Measurements from ENCODE around the gene TNS1. TPM values are rescaled to one million over a fixed set of nuclear protein-coding genes. Genes with fewer than 3 reads are reported as not detected.

TNS1 gene
- total and polyA plus RNA-seq, 2 donors (not counting 1 experiment from before 2014, with no cell fraction given): 0.10 to 0.86 TPM

DNA sequence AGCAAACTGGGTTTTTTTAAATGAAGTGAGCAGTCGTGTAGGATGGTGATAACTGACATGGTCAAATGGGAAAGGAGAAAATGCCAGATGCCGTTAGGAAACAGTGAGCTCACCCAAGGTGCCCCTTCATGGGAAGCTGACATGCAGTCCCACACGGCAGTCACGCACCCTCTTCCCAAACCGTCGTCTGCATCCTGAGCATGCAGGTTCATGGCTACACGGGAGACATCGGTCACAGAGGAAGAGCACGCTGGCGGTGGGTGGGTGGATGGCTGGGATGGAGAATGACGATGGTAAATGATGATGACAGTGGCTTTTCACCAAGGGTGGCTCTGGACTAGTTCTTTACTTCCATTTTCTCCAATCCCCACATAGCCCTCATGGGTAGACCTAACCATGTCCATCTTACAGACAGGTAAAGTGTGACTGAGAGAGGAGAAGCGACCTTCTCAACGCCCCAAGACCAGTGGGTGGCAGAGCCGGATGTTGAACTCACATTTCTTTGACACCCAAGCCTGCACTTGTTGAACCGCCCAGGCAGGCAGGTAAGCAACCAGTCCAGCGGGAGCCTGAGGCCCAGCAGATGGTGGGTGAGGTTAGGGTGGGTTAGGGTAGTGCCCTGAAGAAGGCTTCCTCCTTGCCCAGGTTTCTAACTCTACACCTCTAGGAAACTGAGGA, 44.5 kb downstream of the TNS1 start:
- Mint-ChIP-seq H3K27me3 (peaks cover 5% of the 10 kb centered on the region), H3K4me1 (no peaks in the 10 kb centered on the region), H3K9me3 (ENCODE audit: insufficient read depth) (no peaks in the 10 kb centered on the region), H3K27ac (no peak overlapping the region), H3K4me3 (no peak overlapping the region)
- ChIA-PET CTCF (no interaction called here), POLR2A (no interaction called here)
- no peaks in the 10 kb centered on the region for H4K20me1 ChIP-seq (ENCODE audit: control insufficient read depth, insufficient read depth, low read length, poor library complexity, severe bottlenecking)
- H3K9ac ChIP-seq (ENCODE audit: low read length): no peak overlapping the region
- H3K79me2 ChIP-seq (ENCODE audit: control insufficient read depth, insufficient read depth, low read length): no peaks in the 10 kb centered on the region
- peaks cover 0 to 6% (median under 1%) of the 10 kb centered on the region in 4 experiments for H3K27me3 ChIP-seq (replicated peaks in 1 of 4; ENCODE audit: control extremely low read depth in 1 of 4, control insufficient read depth in 3 of 4, insufficient read depth in 4 of 4, low read length in 3 of 4)
- H2AFZ ChIP-seq (ENCODE audit: insufficient read depth, low read depth, low read length, poor library complexity, severe bottlenecking): no peak overlapping the region
- DNase-seq (no peak), ATAC-seq (ENCODE audit: low read depth) (no peak)
- H3K9me3 ChIP-seq (ENCODE audit: control extremely low read depth in 1 of 3, control insufficient read depth in 2 of 3, insufficient read depth in 1 of 3, low read length in 2 of 3): no peaks in the 10 kb centered on the region
- WGBS (ENCODE audit: insufficient coverage): 91% methylated on average over 12 of the region's 16 CpGs
- no peaks in the 10 kb centered on the region for H3K4me1 ChIP-seq (ENCODE audit: control insufficient read depth in 2 of 2, insufficient read depth in 2 of 2, low read length in 2 of 2)
- no peaks in the 10 kb centered on the region for H3K36me3 ChIP-seq (replicated peaks in 1 of 2; ENCODE audit: control extremely low read depth in 1 of 2, control insufficient read depth in 1 of 2, extremely low read depth in 1 of 2, insufficient read depth in 2 of 2, low read length in 1 of 2)
- H3K27ac ChIP-seq (ENCODE audit: low read length in 2 of 2): no peak overlapping the region
- no peak overlapping the region for H3K4me2 ChIP-seq (replicated peaks; ENCODE audit: low read depth, low read length, poor library complexity, severe bottlenecking)
- no peak overlapping the region for H3K4me3 ChIP-seq (ENCODE audit: control extremely low read depth in 1 of 5, extremely low read depth in 1 of 5, insufficient read depth in 1 of 5, low read depth in 2 of 5, low read length in 4 of 5)
- TF ChIP-seq, protein P1, sequence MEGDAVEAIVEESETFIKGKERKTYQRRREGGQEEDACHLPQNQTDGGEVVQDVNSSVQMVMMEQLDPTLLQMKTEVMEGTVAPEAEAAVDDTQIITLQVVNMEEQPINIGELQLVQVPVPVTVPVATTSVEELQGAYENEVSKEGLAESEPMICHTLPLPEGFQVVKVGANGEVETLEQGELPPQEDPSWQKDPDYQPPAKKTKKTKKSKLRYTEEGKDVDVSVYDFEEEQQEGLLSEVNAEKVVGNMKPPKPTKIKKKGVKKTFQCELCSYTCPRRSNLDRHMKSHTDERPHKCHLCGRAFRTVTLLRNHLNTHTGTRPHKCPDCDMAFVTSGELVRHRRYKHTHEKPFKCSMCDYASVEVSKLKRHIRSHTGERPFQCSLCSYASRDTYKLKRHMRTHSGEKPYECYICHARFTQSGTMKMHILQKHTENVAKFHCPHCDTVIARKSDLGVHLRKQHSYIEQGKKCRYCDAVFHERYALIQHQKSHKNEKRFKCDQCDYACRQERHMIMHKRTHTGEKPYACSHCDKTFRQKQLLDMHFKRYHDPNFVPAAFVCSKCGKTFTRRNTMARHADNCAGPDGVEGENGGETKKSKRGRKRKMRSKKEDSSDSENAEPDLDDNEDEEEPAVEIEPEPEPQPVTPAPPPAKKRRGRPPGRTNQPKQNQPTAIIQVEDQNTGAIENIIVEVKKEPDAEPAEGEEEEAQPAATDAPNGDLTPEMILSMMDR (IDR thresholded peaks at IDR 0.05): no peak
- TF ChIP-seq EZH2 (IDR thresholded peaks at IDR 0.05; ENCODE audit: borderline replicate concordance, insufficient read depth, low read depth, low read length, poor library complexity, severe bottlenecking): no peak
- intact Hi-C loops (cut with micrococcal nuclease): no loop called here

DNA sequence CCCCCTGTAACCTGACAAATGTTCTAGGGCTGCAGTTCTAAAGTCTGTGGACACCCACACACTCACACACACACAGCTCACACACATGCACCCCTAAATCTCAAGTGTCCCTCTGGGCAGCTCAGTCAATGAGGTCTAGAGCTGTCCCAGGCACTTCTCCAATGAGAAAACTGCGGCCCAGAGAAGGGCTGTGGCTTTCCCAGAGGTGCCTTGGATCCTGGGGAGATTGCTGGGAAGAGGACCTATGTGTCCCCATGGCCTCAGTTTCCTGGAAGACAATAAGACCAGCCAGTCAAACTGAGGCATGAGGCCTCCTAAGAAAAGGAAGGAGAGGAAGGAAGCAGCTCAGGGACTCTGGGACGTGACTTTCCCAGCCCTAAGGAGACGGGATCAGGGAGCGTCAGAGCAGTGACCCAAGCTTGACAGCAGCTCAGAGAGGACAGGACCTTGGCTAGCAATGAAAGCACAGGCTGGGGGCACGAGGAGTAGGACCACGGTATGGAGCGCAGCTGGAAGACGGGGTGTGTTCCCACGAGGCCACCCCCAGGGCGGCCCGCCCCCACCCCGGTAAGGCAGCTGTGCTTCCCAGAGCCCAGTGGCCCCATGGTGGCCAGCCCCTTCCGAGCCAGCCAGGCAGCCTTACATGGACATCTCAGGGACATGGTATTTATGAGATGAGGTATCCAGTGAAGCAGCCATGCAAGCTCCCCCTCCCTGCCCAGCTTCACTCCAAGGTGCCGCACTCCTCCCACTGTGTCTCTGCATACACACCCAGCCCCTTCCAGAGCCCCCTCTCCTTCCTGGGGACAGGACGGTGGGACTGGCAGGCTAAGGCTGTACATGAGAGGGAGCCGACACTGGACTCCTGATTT, 46.0 kb downstream of the TNS1 start:
- H3K4me2 ChIP-seq (replicated peaks; ENCODE audit: low read depth, low read length, poor library complexity, severe bottlenecking): no peak overlapping the region
- H4K20me1 ChIP-seq (ENCODE audit: control insufficient read depth, insufficient read depth, low read length, poor library complexity, severe bottlenecking): no peaks in the 10 kb centered on the region
- no peaks in the 10 kb centered on the region for H3K4me1 ChIP-seq (ENCODE audit: control insufficient read depth in 2 of 2, insufficient read depth in 2 of 2, low read length in 2 of 2)
- 89% methylated on average over 14 of the region's 16 CpGs for WGBS (ENCODE audit: insufficient coverage)
- H3K27me3 ChIP-seq (replicated peaks in 1 of 4; ENCODE audit: control extremely low read depth in 1 of 4, control insufficient read depth in 3 of 4, insufficient read depth in 4 of 4, low read length in 3 of 4): peaks cover 0 to 6% (median under 1%) of the 10 kb centered on the region in 4 experiments
- ChIA-PET POLR2A (no interaction called here), CTCF (interaction anchor here (0.7 kb wide), 1 partner anchor 1732 kb away, joined by 5 read pairs; no protein-coding TSS in a partner anchor)
- DNase-seq: no peak
- no peaks in the 10 kb centered on the region for H3K9me3 ChIP-seq (ENCODE audit: control extremely low read depth in 1 of 3, control insufficient read depth in 2 of 3, insufficient read depth in 1 of 3, low read length in 2 of 3)
- Mint-ChIP-seq H3K9me3 (ENCODE audit: insufficient read depth) (no peaks in the 10 kb centered on the region), H3K27ac (no peak overlapping the region), H3K4me1 (no peaks in the 10 kb centered on the region), H3K4me3 (no peak overlapping the region), H3K27me3 (peaks cover 5% of the 10 kb centered on the region)
- TF ChIP-seq, protein P1 (IDR thresholded peaks at IDR 0.05): no peak
- no peak for TF ChIP-seq EZH2 (IDR thresholded peaks at IDR 0.05; ENCODE audit: borderline replicate concordance, insufficient read depth, low read depth, low read length, poor library complexity, severe bottlenecking)
- no peaks in the 10 kb centered on the region for H3K79me2 ChIP-seq (ENCODE audit: control insufficient read depth, insufficient read depth, low read length)
- no peak overlapping the region for H3K4me3 ChIP-seq (ENCODE audit: control extremely low read depth in 1 of 5, extremely low read depth in 1 of 5, insufficient read depth in 1 of 5, low read depth in 2 of 5, low read length in 4 of 5)
- no peaks in the 10 kb centered on the region for H3K36me3 ChIP-seq (replicated peaks in 1 of 2; ENCODE audit: control extremely low read depth in 1 of 2, control insufficient read depth in 1 of 2, extremely low read depth in 1 of 2, insufficient read depth in 2 of 2, low read length in 1 of 2)
- H3K27ac ChIP-seq (ENCODE audit: low read length in 2 of 2): no peak overlapping the region
- H2AFZ ChIP-seq (ENCODE audit: insufficient read depth, low read depth, low read length, poor library complexity, severe bottlenecking): no peak overlapping the region
- intact Hi-C loops (cut with micrococcal nuclease): no loop called here
- H3K9ac ChIP-seq (ENCODE audit: low read length): no peak overlapping the region
- ATAC-seq (ENCODE audit: low read depth): no peak

Measured in B cell (primary cell).